Smooth muscle cell (in vitro differentiated cells): Measurements from ENCODE around the gene EPHA4. TPM values are rescaled to one million over a fixed set of nuclear protein-coding genes. Genes with fewer than 3 reads are reported as not detected.

Experiments
- DNase-seq: peaks from one replicate; lab custom pipeline; 2025; ENCODE audit not compliant: unreplicated experiment; lab: John Stamatoyannopoulos, UW
- H2AFZ ChIP-seq: fragments of 200-600 bp; sonication (generic); 2 replicates; pipeline ENCODE4 v1.6.0; 2016; ENCODE audit warnings: antibody characterized with exemption, low read depth, mild to moderate bottlenecking
- H3F3A ChIP-seq: fragments of 200-600 bp; sonication (generic); 2 replicates; pipeline ENCODE4 v1.6.0; 2017; ENCODE audit warnings: antibody characterized with exemption, low read depth
- H3K27ac ChIP-seq: fragments of 200-600 bp; sonication (generic); 2 replicates; pipeline ENCODE4 v1.5.1; 2016; ENCODE audit warnings: low read depth, mild to moderate bottlenecking
- H3K27me3 ChIP-seq: fragments of 200-600 bp; sonication (generic); 2 replicates; pipeline ENCODE4 v1.6.1; 2016; ENCODE audit warnings: low read depth, mild to moderate bottlenecking
- H3K36me3 ChIP-seq: fragments of 200-600 bp; sonication (generic); 2 replicates; pipeline ENCODE4 v1.5.1; 2016; ENCODE audit warnings: low read depth
- H3K4me1 ChIP-seq: fragments of 200-600 bp; sonication (generic); 2 replicates; pipeline ENCODE4 v1.5.1; 2016; ENCODE audit warnings: low read depth
- H3K4me2 ChIP-seq: fragments of 200-600 bp; sonication (generic); 2 replicates; pipeline ENCODE4 v1.6.0; 2016; ENCODE audit warnings: mild to moderate bottlenecking
- H3K4me3 ChIP-seq: fragments of 200-600 bp; sonication (generic); 2 replicates; pipeline ENCODE4 v1.5.1; 2016; ENCODE audit warnings: mild to moderate bottlenecking
- H3K79me2 ChIP-seq: fragments of 200-600 bp; sonication (generic); 2 replicates; pipeline ENCODE4 v1.6.0; 2016; ENCODE audit warnings: low read depth, mild to moderate bottlenecking
- H3K9ac ChIP-seq: fragments of 200-600 bp; sonication (generic); 2 replicates; pipeline ENCODE4 v1.6.0; 2016; ENCODE audit warnings: low read depth
- H3K9me3 ChIP-seq: fragments of 200-600 bp; sonication (generic); replicated peaks from 2 replicates; pipeline ENCODE4 v1.5.1; 2016; ENCODE audit warnings: low read depth
- H4K20me1 ChIP-seq: fragments of 200-600 bp; sonication (generic); 2 replicates; pipeline ENCODE4 v1.6.0; 2016; ENCODE audit warnings: low read depth
- CTCF ChIP-seq: fragments of 200-600 bp; sonication (generic); IDR thresholded peaks from 2 replicates; pipeline ENCODE4 v1.5.1; 2017; ENCODE audit warnings: borderline replicate concordance, mild to moderate bottlenecking, antibody characterized with exemption; ENCODE audit not compliant: insufficient read depth, poor library complexity, severe bottlenecking
- WGBS: methylation state at CpG from one replicate; pipeline ENCODE4 v1.1.7; 2016; ENCODE audit warnings: low lambda C conversion rate; 5-methylcytosine and 5-hydroxymethylcytosine counted together
- polyA plus RNA-seq: library from polyadenylated mRNA; unstranded; fragments of >200 nt; fragmentation: Nextera tagmentation; extraction: Ambion mirVana; gene quantifications from 2 replicates; pipeline ENCODE4 v1.2.1, GENCODE V29; 2016
- total RNA-seq: library from RNA; depleted of rRNA; stranded (reverse); fragments of >200 nt; gene quantifications from 2 replicates; pipeline ENCODE4 v1.2.3, GENCODE V29; 2014

Gene EPHA4
- total and polyA plus RNA-seq, 2 experiments from 2014 or later, result 2.8 to 48.3 TPM

GRCh38 chr2:221426929-221427328 is 145.2 kb downstream of the EPHA4 start:
- no peak overlapping the region for H3K9ac ChIP-seq
- no peaks in the 10 kb centered on the region for H3K9me3 ChIP-seq
- no peaks in the 10 kb centered on the region for H3K4me1 ChIP-seq
- H3K79me2 ChIP-seq, result no peaks in the 10 kb centered on the region
- WGBS, result 92% methylated on average over 6 of the region's 6 CpGs
- H3K27me3 ChIP-seq, result peaks cover 23% of the 10 kb centered on the region
- H3K4me3 ChIP-seq, result no peak overlapping the region
- no peaks in the 10 kb centered on the region for H4K20me1 ChIP-seq
- H3F3A ChIP-seq, result no peaks in the 10 kb centered on the region
- H3K36me3 ChIP-seq, result no peaks in the 10 kb centered on the region
- TF ChIP-seq CTCF, result no peak
- no peak overlapping the region for H3K4me2 ChIP-seq
- no peak overlapping the region for H3K27ac ChIP-seq
- no peak overlapping the region for H2AFZ ChIP-seq
- no peak for DNase-seq

GRCh38 chr2:221425891-221426290 is 146.2 kb downstream of the EPHA4 start:
- H3K9ac ChIP-seq, result no peak overlapping the region
- H3K4me1 ChIP-seq, result no peaks in the 10 kb centered on the region
- H3K27ac ChIP-seq, result no peak overlapping the region
- no peaks in the 10 kb centered on the region for H3K36me3 ChIP-seq
- no peaks in the 10 kb centered on the region for H3K79me2 ChIP-seq
- H3K9me3 ChIP-seq, result no peaks in the 10 kb centered on the region
- no peak overlapping the region for H3K4me3 ChIP-seq
- no peak for TF ChIP-seq CTCF
- no peak overlapping the region for H2AFZ ChIP-seq
- peaks cover 23% of the 10 kb centered on the region for H3K27me3 ChIP-seq
- no peaks in the 10 kb centered on the region for H3F3A ChIP-seq
- no peaks in the 10 kb centered on the region for H4K20me1 ChIP-seq
- H3K4me2 ChIP-seq, result no peak overlapping the region
- DNase-seq, result no peak
- 95% methylated on average over 8 of the region's 8 CpGs for WGBS

GRCh38 chr2:221425353-221425752 is 146.8 kb downstream of the EPHA4 start:
- DNase-seq, result no peak
- H3K27ac ChIP-seq, result no peak overlapping the region
- H3K27me3 ChIP-seq, result peaks cover 23% of the 10 kb centered on the region
- H4K20me1 ChIP-seq, result no peaks in the 10 kb centered on the region
- H3F3A ChIP-seq, result no peaks in the 10 kb centered on the region
- H2AFZ ChIP-seq, result no peak overlapping the region
- no peaks in the 10 kb centered on the region for H3K4me1 ChIP-seq
- H3K36me3 ChIP-seq, result no peaks in the 10 kb centered on the region
- no peak for TF ChIP-seq CTCF
- H3K4me2 ChIP-seq, result no peak overlapping the region
- H3K4me3 ChIP-seq, result no peak overlapping the region
- 86% methylated on average over 4 of the region's 4 CpGs for WGBS
- no peaks in the 10 kb centered on the region for H3K9me3 ChIP-seq
- no peaks in the 10 kb centered on the region for H3K79me2 ChIP-seq
- H3K9ac ChIP-seq, result no peak overlapping the region

GRCh38 chr2:221423210-221423804 is 148.8 kb downstream of the EPHA4 start:
- Histone ChIP-seq H3F3A (no peaks in the 10 kb centered on the region), H4K20me1 (no peaks in the 10 kb centered on the region), H2AFZ (no peak overlapping the region), H3K9ac (no peak overlapping the region), H3K4me2 (no peak overlapping the region), H3K79me2 (no peaks in the 10 kb centered on the region), H3K36me3 (no peaks in the 10 kb centered on the region), H3K4me3 (no peak overlapping the region), H3K9me3 (no peaks in the 10 kb centered on the region), H3K4me1 (no peaks in the 10 kb centered on the region), H3K27ac (no peak overlapping the region), H3K27me3 (peaks cover 22% of the 10 kb centered on the region)
- no peak for TF ChIP-seq CTCF
- DNase-seq, result no peak
- WGBS, result 96% methylated on average over 3 of the region's 3 CpGs
